SJCRH30 (cell line): ENCODE results near the gene CASTOR2. TPM values are rescaled to one million over a fixed set of nuclear protein-coding genes. Genes with fewer than 3 reads are reported as not detected.
"Not testable (repeated sequence)": the region's sequence is repeated elsewhere in the genome, so short reads cannot be mapped to it uniquely, and the experiment has no call there.

Experiments used
- DNase-seq, 2 experiments: peaks; one replicate each; pipeline ENCODE4 v3.0.0-alpha.2; 2015 to 2020
- H3K27ac ChIP-seq: fragments of 250-450 bp; sonication (Bioruptor Pico); 2 replicates; pipeline ENCODE4 v1.5.1; 2020; ENCODE audit warnings: mild to moderate bottlenecking, moderate library complexity
- H3K27me3 ChIP-seq: fragments of 250-450 bp; sonication (Bioruptor Pico); 2 replicates; pipeline ENCODE4 v1.5.1; 2020; ENCODE audit warnings: mild to moderate bottlenecking, moderate library complexity
- H3K36me3 ChIP-seq: fragments of 250-450 bp; sonication (Bioruptor Pico); 2 replicates; pipeline ENCODE4 v1.5.1; 2020; ENCODE audit warnings: mild to moderate bottlenecking, moderate library complexity
- H3K4me1 ChIP-seq: fragments of 250-450 bp; sonication (Bioruptor Pico); 2 replicates; pipeline ENCODE4 v1.5.1; 2020; ENCODE audit warnings: mild to moderate bottlenecking, moderate library complexity
- H3K4me3 ChIP-seq: fragments of 250-450 bp; sonication (Bioruptor Pico); 2 replicates; pipeline ENCODE4 v1.5.1; 2020; ENCODE audit warnings: mild to moderate bottlenecking, moderate library complexity
- H3K9me3 ChIP-seq: fragments of 250-450 bp; sonication (Bioruptor Pico); replicated peaks from 2 replicates; pipeline ENCODE4 v1.5.1; 2020; ENCODE audit warnings: mild to moderate bottlenecking, moderate library complexity
- total RNA-seq: library from RNA; depleted of rRNA; stranded (reverse); fragments of >200 nt; shearing (Covaris generic); gene quantifications from 2 replicates; pipeline ENCODE4 v1.2.3, GENCODE V29; 2014

The CASTOR2 gene
- total RNA-seq, 1 experiment from 2014 or later, result 24.6 TPM

DNA sequence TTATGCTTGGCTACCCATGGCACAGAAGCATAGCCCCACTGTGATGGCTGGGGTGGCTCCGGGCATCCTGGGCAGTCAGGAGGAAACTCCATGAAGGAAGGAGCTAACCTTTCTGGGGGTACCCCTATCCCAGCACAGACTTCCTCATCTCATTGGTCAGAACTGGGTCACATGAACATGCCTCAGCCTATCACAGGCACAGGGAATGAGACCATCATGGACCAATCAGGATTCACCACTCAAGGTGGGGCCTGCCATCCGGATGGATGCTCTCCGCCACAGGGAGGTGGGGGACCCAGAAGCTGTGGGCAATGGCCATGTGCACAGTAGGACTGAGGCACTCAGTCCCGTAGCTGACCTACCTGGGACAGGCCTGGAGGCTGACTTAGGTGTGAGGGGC is 6.9 kb downstream of the CASTOR2 start:
- H3K36me3 ChIP-seq, H3K27me3 ChIP-seq, H3K27ac ChIP-seq: not testable (repeated sequence)

DNA sequence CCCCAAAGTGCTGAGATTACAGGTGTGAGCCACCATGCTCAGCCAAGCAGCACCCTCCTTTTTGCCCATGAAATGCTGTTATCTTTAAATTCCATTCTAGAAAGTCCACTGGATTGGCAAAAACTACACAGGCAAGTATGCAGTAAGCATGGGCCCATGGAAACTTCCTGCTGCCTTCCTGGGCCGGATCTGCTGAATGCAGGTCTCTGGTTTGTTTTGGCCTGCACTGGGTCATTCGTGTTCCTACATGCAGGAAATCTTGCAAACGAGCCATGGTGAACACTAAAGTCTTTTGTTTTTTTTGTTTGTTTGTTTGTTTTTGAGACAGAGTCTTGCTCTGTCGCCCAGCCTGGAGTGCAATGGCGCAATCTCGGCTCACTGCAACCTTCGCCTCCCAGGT is 7.9 kb downstream of the CASTOR2 start:
- not testable (repeated sequence) for H3K27me3 ChIP-seq, H3K27ac ChIP-seq, H3K9me3 ChIP-seq, DNase-seq, H3K4me1 ChIP-seq, H3K36me3 ChIP-seq, H3K4me3 ChIP-seq

More for the DNA sequence above, 6.9 kb downstream of the CASTOR2 start:
- H3K4me3 ChIP-seq, DNase-seq, H3K4me1 ChIP-seq, H3K9me3 ChIP-seq: not testable (repeated sequence)

DNA sequence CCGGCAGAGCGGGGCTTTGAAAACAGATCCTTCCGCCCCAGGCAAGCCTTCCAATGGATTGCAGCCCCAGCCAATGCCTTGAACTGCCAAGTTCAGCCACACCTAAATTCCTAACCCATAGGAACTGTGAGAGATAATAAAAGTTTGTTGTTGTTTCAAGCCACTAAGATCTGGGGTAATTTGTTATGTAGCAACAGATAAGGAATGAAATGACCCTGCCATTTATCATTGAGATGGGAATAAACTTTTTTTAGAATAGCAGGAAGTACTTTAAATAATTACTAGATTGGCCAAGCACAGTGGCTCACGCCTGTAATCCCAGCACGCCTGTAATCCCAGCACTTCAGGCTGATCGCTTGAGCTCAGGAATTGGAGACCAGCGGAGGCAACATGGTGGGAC is 11.5 kb downstream of the CASTOR2 start:
- DNase-seq, H3K36me3 ChIP-seq, H3K4me1 ChIP-seq, H3K27ac ChIP-seq, H3K9me3 ChIP-seq, H3K4me3 ChIP-seq, H3K27me3 ChIP-seq: not testable (repeated sequence)

DNA sequence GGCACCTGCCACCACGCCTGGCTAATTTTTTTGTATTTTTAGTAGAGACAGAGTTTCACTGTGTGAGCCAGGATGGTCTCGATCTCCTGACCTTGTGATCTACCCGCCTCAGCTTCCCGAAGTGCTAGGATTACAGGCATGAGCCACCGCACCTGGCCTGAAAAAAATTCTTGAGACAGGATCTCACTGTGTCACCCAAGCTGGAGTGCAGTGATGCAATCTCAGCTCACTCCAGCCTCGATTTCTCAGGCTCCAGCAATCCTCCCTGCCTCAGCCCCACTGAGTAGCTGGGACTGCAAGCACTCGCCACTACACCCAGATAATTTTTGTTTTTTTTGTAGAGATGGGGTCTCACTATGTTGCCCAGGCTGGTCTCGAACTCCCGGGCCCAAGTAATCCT is 13.0 kb downstream of the CASTOR2 start:
- not testable (repeated sequence) for H3K27ac ChIP-seq, DNase-seq, H3K27me3 ChIP-seq, H3K4me3 ChIP-seq, H3K4me1 ChIP-seq, H3K9me3 ChIP-seq, H3K36me3 ChIP-seq

DNA sequence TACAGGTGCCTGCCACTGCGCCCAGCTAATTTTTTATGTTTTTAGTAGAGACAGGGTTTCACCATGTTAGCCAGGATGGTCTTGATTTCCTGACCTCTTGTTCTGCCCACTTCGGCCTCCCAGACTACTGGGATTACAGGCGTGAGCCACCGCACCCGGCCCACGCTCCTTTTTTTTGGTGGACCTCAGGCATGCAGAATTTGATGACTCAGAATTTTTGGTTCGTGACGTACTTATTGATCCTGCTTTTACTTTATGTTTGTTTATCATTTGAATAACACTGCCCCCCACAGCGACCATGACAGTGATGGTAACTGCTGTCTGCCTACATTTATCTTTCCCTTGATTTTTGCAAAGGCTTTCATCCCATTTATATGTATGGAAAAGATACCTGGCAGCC is 23.9 kb downstream of the CASTOR2 start:
- not testable (repeated sequence) for H3K9me3 ChIP-seq, DNase-seq

DNA sequence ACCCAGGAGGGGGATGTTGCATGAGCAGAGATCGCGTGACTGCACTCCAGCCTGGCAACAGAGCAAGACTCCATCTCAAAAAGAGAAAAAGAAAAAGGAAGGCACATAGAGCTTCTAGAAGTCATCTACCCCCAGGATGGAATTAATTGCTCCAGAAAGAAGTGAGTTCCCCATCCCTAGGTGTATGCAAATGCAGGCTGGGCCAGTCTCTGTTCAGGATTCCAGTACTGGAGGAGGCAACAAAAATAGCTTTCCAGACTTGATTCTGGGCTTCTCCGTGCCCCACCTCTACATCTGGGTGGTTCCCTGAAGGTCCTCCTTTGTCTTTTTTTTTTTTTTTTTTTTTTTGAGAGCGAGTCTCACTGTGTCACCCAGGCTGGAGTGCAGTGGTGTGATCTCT is 28.6 kb downstream of the CASTOR2 start:
- Histone ChIP-seq H3K4me3 (no peak overlapping the region), H3K27me3 (no peaks in the 10 kb centered on the region), H3K36me3 (no peaks in the 10 kb centered on the region), H3K27ac (no peak overlapping the region), H3K4me1 (no peaks in the 10 kb centered on the region), H3K9me3 (no peaks in the 10 kb centered on the region)
- no peak for DNase-seq

More for the DNA sequence above, 23.9 kb downstream of the CASTOR2 start:
- H3K27me3 ChIP-seq, H3K27ac ChIP-seq, H3K36me3 ChIP-seq, H3K4me1 ChIP-seq, H3K4me3 ChIP-seq: not testable (repeated sequence)

DNA sequence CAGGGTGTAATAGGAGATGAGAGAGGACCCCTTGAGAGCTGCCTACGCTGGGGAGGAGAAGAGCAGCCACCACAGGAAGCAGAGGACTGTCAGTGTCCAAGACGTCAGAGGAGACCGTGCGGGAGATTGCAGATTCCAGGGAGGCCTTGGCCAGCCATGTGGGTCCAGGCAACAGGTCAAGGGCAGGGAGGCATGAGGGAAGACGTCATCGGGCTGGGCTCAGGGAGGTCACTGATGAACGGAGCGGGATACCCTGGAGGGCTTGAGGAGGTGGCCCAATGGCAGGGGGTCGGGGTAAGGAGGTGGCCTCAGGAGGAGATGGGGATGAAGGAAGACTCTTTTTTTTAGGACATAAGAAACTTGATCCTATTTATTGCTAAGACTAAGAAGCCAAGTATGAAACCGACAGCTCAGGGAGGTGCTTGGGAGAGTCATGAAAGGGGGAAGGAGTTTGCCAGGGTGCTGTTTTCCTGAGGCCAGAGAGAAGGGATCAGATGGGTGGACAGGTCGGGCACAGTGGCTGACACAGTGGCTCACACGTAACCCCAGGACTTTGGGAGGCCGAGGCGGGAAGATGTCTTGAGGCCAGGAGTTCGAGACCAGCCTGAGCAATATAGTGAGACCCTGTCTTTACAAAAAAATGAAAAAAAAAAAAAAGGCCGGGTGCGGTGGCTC is 30.5 kb downstream of the CASTOR2 start:
- not testable (repeated sequence) for H3K27ac ChIP-seq, H3K9me3 ChIP-seq, H3K4me1 ChIP-seq, DNase-seq, H3K27me3 ChIP-seq, H3K36me3 ChIP-seq, H3K4me3 ChIP-seq

DNA sequence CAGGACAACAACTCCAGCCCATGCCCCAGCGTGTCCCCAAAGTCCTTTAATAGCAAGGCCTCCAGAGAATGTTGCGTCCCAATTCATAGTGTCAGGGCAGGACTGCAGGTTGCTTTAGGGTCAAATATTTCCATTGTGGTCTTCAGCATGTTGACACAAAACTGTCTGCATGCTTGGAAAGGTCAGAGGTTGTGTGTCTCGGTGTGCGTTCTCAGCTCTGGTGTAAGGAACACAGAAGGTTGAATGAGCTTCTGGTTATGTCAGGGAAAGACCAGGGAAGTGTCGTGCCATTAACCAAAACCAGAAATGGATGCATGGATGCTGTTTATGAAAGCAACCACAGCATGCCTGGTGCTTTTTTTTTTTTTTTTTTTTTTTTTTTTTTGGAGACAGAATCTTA is 31.9 kb downstream of the CASTOR2 start:
- not testable (repeated sequence) for H3K36me3 ChIP-seq, H3K27ac ChIP-seq, H3K4me1 ChIP-seq, H3K27me3 ChIP-seq, DNase-seq, H3K4me3 ChIP-seq, H3K9me3 ChIP-seq

DNA sequence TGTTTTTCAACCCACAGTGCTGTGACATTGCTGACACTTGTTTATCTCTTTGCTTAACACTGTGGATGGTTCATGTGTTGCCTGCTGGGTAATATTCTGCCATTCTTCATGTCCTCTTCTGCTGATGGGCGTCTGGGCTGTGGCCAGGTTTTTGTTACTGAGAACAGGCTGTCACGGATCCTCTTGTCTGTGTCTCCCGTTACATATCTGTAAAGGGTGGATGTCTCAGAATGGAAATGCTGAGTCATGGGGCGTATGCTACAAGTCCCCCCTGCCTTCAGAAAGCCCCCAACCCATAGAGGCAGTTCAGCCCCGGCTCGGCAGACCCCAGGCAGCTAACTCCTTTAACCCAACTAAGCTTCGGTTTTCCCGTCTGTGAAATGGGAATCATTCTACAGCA is 33.3 kb downstream of the CASTOR2 start:
- H3K27ac ChIP-seq, DNase-seq, H3K27me3 ChIP-seq, H3K4me1 ChIP-seq, H3K4me3 ChIP-seq, H3K36me3 ChIP-seq, H3K9me3 ChIP-seq: not testable (repeated sequence)

DNA sequence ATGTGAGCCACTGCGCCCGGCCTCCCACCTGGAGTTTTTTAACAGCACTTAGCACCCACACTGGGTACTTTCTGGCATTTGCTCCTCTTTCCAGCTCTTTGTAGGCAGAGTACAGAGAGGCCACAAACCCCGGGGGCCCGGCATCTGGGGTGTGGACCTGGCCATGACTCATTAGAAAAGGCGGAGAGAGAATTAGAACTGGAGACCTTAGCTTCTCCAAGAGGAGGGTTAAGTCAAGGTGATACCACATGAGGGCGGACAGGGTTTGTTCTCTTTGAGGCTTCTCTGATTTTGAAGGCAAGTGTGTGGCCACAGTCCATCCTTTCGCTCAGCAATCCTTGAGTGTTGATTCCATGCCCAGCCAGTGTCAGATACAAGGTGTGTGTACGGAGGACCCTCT is 36.9 kb downstream of the CASTOR2 start:
- H3K27me3 ChIP-seq, H3K27ac ChIP-seq, H3K36me3 ChIP-seq, H3K9me3 ChIP-seq, DNase-seq, H3K4me3 ChIP-seq, H3K4me1 ChIP-seq: not testable (repeated sequence)

DNA sequence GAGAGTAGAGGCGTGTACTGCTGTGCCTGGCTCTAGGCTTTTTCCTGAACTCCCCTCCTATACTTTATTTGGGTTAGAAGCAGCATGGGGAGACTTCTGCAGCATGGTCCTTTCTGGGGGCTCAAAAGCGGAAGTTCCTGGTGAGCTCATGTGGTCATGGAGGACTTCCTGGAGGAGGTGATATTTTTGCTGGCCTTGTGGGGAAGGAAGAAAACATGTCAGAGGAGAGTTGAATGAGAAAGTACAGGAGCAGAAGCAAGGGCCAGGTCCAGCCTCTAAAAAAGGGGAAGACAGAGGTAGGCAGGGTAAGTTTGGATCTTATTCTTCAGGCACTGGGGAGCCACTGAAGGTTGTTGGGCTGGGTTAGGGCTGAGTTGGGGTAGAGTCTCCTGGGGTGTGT is 45.5 kb downstream of the CASTOR2 start:
- Histone ChIP-seq H3K9me3 (no peaks in the 10 kb centered on the region), H3K27ac (no peak overlapping the region), H3K27me3 (no peaks in the 10 kb centered on the region), H3K4me3 (no peak overlapping the region), H3K36me3 (no peaks in the 10 kb centered on the region), H3K4me1 (no peaks in the 10 kb centered on the region)
- DNase-seq, result no peak

DNA sequence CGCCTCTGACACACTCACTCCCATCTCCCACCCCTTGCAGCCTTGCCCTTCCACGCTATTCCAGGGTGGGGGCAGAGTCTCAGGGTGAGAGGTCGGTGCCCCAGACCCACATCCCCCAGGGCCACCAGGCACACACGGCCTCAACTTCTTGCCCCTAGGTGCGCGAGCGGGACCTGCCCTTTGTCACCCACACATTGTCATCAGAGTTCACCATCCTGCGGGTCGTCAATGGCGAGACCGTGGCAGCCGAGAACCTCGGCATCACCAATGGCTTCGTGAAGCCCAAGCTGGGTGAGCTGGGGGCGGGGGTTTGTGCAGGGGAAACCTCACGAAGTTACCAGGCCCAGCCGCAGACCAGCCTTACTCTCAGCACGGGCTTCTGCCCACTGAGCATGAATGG is 53.3 kb downstream of the CASTOR2 start:
- no peaks in the 10 kb centered on the region for H3K27me3 ChIP-seq

DNA sequence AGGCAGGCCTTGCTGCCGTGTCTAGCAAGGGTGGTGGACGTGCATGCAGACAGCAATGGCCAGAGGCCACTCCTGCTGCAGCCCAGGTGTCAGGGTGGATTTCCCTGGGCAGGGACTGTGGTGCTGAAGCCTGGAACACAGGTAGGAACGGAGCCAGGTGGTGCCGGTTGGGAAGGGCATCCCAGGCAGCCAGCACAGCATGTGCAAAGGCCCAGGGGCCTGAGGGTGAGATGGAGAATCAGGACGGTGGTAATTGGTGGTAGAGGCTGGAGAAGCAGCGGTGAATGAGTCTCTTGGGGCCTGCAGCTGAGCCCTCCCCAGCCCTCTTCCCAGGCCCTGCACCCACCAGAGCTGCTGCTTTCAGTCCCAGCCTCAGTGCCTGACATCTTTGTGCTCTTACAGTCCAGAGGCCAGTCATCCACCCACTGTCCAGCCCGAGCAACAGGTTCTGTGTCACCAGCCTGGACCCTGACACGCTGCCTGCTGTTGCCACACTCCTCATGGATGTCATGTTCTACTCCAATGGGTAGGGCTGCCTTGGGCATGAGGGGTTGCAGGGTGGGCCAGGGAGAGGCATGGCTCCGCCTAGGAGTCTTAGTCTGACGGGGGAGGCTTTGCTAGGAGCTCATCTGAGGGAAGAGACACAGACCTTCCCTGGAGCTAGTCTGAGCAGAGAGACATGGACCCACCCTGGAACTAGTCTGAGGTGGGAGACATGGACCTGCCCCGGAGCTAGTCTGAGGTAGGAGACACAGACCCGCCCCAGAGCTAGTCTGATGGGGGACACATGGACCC is 54.3 kb downstream of the CASTOR2 start:
- Histone ChIP-seq H3K4me1 (no peaks in the 10 kb centered on the region), H3K27me3 (no peaks in the 10 kb centered on the region), H3K36me3 (peaks cover 3% of the 10 kb centered on the region; the same call in 1 of the 2 replicates), H3K9me3 (no peaks in the 10 kb centered on the region), H3K4me3 (no peak overlapping the region), H3K27ac (no peak overlapping the region)
- no peak for DNase-seq

More for the DNA sequence above, 53.3 kb downstream of the CASTOR2 start:
- H3K4me1 ChIP-seq, result no peaks in the 10 kb centered on the region
- no peak for DNase-seq
- peaks cover 3% of the 10 kb centered on the region; the same call in 1 of the 2 replicates for H3K36me3 ChIP-seq
- H3K27ac ChIP-seq, result no peak overlapping the region
- H3K4me3 ChIP-seq, result no peak overlapping the region
- H3K9me3 ChIP-seq, result no peaks in the 10 kb centered on the region

DNA sequence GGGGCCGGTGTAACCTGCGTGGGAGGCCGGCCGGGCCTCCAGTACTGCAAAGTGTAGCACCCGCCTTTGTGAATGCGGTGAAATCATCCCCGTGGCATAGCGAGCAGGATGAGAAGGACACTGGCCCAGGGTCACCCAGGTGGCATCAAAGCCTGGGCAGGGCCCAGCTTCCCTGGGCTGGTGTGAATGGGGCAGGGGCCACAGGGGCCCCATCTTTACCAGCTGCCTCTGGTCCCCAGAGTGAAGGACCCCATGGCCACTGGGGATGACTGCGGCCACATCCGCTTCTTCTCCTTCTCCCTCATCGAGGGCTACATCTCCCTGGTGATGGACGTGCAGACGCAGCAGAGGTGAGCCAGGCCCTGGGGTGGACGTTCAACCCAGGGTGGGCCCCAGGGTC is 55.3 kb downstream of the CASTOR2 start:
- Histone ChIP-seq H3K4me1 (no peaks in the 10 kb centered on the region), H3K36me3 (peaks cover 3% of the 10 kb centered on the region; the same call in 1 of the 2 replicates), H3K27me3 (no peaks in the 10 kb centered on the region), H3K9me3 (no peaks in the 10 kb centered on the region), H3K27ac (no peak overlapping the region), H3K4me3 (no peak overlapping the region)
- DNase-seq, result no peak

DNA sequence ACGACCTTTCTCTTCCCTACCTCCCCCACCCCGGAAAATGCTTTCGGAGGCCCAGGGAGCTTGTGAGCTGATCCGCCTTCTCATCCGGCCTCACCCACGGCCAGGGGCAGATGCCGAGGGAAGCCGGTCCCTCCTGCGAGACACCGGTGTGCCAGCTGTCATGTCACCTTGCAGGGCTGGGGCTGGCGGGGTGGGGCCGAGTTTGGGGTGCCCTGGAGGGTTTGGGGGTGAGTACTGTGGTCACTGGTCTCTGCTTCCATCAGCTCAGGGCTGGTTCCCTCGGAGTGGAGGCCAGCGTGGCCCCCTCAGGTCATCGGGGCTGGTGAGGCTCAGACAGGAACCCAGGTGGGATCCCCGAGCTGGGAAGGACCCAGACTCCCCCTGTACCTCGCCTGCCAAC is 60.4 kb downstream of the CASTOR2 start:
- Histone ChIP-seq H3K9me3 (no peaks in the 10 kb centered on the region), H3K36me3 (peaks cover 3% of the 10 kb centered on the region), H3K4me1 (no peaks in the 10 kb centered on the region), H3K4me3 (no peak overlapping the region), H3K27ac (no peak overlapping the region), H3K27me3 (no peaks in the 10 kb centered on the region)
- DNase-seq, result no peak

DNA sequence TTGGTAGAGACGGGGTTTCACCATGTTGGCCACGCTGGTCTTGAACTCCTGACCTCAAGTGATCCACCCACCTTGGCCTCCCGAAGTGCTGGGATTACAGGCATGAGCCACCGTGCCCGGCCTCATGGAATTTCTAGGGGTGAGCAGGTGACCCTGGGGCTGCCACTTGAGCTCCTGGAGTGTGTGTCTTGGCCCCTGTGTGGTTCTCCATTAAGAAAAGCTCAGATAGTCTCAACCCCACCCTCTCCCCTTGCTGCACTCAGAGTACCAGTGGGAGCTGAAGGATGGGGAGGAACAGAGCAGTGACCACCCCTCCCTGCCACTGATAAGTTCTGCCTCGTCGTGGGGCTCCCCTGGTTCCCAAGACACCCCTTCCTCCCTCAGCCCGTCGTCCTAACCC is 63.8 kb downstream of the CASTOR2 start:
- H3K36me3 ChIP-seq, result no peaks in the 10 kb centered on the region; the same call in 1 of the 2 replicates
- no peaks in the 10 kb centered on the region for H3K9me3 ChIP-seq
- no peaks in the 10 kb centered on the region for H3K27me3 ChIP-seq
- no peak overlapping the region for H3K4me3 ChIP-seq
- peaks cover 3% of the 10 kb centered on the region; the same call in 1 of the 2 replicates for H3K4me1 ChIP-seq
- no peak for DNase-seq
- H3K27ac ChIP-seq, result no peak overlapping the region
